ENCODE data around the gene PABPN1. TPM values are rescaled to one million over a fixed set of nuclear protein-coding genes. Genes with fewer than 3 reads are reported as not detected.
A peak's percentile ranks its signal among the peaks of the same experiment; 100 is the strongest.

The PABPN1 gene
- total and polyA plus RNA-seq, 2 of the 13 experiments (the other 11 are each of a cell fraction or from before 2014, with no cell fraction given), result 233 to 524 TPM

GRCh38 chr14:23286020-23286901, 35.0 kb upstream of the PABPN1 start, which contains the start of gene HOMEZ (continued):
- TF ChIP-seq, protein P1, sequence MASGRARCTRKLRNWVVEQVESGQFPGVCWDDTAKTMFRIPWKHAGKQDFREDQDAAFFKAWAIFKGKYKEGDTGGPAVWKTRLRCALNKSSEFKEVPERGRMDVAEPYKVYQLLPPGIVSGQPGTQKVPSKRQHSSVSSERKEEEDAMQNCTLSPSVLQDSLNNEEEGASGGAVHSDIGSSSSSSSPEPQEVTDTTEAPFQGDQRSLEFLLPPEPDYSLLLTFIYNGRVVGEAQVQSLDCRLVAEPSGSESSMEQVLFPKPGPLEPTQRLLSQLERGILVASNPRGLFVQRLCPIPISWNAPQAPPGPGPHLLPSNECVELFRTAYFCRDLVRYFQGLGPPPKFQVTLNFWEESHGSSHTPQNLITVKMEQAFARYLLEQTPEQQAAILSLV (CRISPR knock-in tag; IDR thresholded peaks at IDR 0.05; ENCODE audit: borderline replicate concordance), result peak; percentile 94
- TF ChIP-seq TRIM24 (CRISPR knock-in tag; IDR thresholded peaks at IDR 0.05) (no peak), FOXP1 (IDR thresholded peaks at IDR 0.05) (no peak), FOXP1 (CRISPR knock-in tag; IDR thresholded peaks at IDR 0.05) (0 out of 2 replicates have a peak, but pooled peaks have one; percentile 24), E2F1 (CRISPR knock-in tag; IDR thresholded peaks at IDR 0.05) (peak; percentile 92), HCFC1 (IDR thresholded peaks at IDR 0.05; ENCODE audit: low read depth, low read length) (no peak), TP53 (CRISPR knock-in tag; conservative IDR thresholded peaks at IDR 0.05) (no peak), ZNF225 (CRISPR knock-in tag; IDR thresholded peaks at IDR 0.05) (peak; percentile 91), TCF7L2 (IDR thresholded peaks at IDR 0.05; ENCODE audit: low read depth, low read length) (no peak), ZNF580 (CRISPR knock-in tag; IDR thresholded peaks at IDR 0.05; ENCODE audit: borderline replicate concordance, low read depth) (peak; percentile 92), ZNF598 (CRISPR knock-in tag; IDR thresholded peaks at IDR 0.05; ENCODE audit: borderline replicate concordance) (peak; percentile 100), TOE1 (CRISPR knock-in tag; IDR thresholded peaks at IDR 0.05) (peak; percentile 35; the same call in 1 of the 2 replicates), SKI (IDR thresholded peaks at IDR 0.05; ENCODE audit: partially characterized antibody) (peak; percentile 68), MIXL1 (CRISPR knock-in tag; IDR thresholded peaks at IDR 0.05) (peak; percentile 70; the same call in 1 of the 2 replicates), ZNF841 (CRISPR knock-in tag; IDR thresholded peaks at IDR 0.05; ENCODE audit: borderline replicate concordance) (no peak), GMEB2 (CRISPR knock-in tag; IDR thresholded peaks at IDR 0.05; ENCODE audit: low read depth) (no peak), ZNF253 (CRISPR knock-in tag; IDR thresholded peaks at IDR 0.05; ENCODE audit: borderline replicate concordance) (no peak), NPAS2 (CRISPR knock-in tag; IDR thresholded peaks at IDR 0.05; ENCODE audit: borderline replicate concordance) (no peak), ZNF619 (CRISPR knock-in tag; IDR thresholded peaks at IDR 0.05) (peak; percentile 98)
- TF ChIP-seq, protein P2, sequence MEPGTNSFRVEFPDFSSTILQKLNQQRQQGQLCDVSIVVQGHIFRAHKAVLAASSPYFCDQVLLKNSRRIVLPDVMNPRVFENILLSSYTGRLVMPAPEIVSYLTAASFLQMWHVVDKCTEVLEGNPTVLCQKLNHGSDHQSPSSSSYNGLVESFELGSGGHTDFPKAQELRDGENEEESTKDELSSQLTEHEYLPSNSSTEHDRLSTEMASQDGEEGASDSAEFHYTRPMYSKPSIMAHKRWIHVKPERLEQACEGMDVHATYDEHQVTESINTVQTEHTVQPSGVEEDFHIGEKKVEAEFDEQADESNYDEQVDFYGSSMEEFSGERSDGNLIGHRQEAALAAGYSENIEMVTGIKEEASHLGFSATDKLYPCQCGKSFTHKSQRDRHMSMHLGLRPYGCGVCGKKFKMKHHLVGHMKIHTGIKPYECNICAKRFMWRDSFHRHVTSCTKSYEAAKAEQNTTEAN (CRISPR knock-in tag; conservative IDR thresholded peaks at IDR 0.05), result peak; percentile 12; the same call in 1 of the 2 replicates
- TF ChIP-seq, protein P3, sequence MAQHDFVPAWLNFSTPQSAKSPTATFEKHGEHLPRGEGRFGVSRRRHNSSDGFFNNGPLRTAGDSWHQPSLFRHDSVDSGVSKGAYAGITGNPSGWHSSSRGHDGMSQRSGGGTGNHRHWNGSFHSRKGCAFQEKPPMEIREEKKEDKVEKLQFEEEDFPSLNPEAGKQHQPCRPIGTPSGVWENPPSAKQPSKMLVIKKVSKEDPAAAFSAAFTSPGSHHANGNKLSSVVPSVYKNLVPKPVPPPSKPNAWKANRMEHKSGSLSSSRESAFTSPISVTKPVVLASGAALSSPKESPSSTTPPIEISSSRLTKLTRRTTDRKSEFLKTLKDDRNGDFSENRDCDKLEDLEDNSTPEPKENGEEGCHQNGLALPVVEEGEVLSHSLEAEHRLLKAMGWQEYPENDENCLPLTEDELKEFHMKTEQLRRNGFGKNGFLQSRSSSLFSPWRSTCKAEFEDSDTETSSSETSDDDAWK (CRISPR knock-in tag; IDR thresholded peaks at IDR 0.05), result no peak
- TF ChIP-seq, protein P4, sequence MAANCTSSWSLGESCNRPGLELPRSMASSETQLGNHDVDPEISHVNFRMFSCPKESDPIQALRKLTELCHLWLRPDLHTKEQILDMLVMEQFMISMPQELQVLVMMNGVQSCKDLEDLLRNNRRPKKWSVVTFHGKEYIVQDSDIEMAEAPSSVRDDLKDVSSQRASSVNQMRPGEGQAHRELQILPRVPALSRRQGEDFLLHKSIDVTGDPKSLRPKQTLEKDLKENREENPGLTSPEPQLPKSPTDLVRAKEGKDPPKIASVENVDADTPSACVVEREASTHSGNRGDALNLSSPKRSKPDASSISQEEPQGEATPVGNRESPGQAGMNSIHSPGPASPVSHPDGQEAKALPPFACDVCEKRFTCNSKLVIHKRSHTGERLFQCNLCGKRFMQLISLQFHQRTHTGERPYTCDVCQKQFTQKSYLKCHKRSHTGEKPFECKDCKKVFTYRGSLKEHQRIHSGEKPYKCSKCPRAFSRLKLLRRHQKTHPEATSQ (CRISPR knock-in tag; IDR thresholded peaks at IDR 0.05; ENCODE audit: borderline replicate concordance), result no peak
